Ecto neural progenitor cell (in vitro differentiated cells): Measurements from ENCODE around the gene ZNF184.
"Not testable (repeated sequence)": the region's sequence is repeated elsewhere in the genome, so short reads cannot be mapped to it uniquely, and the experiment has no call there.

ENCODE experiments used
- DNase-seq: peaks from one replicate; pipeline ENCODE4 v3.0.0-alpha.2; 2018; ENCODE audit warnings: low spot score

ZNF184 gene

DNA sequence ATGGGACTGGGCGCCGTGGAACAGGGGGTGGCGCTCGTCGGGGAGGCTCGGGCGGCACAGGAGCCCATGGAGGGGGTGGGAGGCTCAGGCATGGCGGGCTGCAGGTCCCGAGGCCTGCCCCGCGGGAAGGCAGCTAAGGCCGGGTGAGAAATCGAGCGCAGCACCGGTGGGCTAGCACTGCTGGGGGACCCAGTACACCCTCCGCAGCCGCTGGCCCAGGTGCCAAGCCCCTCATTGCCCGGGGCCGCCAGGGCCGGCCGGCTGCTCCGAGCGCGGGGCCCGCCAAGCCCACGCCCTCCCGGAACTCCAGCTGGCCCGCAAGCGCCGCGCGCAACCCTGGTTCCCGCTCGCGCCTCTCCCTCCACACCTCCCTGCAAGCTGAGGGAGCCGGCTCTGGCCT is 48.1 kb downstream of the ZNF184 start:
- not testable (repeated sequence) for DNase-seq

DNA sequence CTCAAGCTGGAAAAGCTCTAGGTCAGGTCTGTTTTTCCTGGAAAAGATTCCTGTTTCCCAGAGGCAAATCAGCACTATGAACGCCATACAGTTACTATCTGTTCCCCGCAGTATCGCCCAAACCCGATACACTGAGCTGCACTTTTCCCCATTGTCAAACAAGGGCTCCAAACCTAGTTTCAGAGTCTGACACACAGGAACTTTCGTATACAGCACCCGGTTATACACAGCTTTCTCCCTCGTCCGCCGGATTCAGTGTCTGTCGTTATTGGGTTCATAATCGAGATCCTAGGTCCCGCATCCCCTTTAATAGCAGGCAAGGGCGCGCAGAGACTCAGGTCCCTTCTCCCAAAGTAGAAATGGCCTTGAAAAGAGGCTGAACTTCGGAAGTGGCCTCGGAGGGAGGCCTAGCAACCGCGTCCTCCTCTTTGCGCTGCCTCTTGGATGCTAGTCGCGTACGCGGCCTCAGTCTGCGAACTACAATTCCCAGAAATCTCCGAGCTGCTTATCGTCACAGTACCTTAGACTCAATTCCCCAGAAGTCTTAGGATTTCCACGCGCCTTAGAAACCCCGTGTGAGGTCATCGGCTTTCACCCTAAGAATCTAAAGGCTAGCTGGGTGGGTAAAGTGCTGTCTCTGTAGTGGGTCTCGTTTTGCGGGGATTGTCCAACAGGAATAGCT is 50.1 kb downstream of the ZNF184 start:
- DNase-seq, result no peak

DNA sequence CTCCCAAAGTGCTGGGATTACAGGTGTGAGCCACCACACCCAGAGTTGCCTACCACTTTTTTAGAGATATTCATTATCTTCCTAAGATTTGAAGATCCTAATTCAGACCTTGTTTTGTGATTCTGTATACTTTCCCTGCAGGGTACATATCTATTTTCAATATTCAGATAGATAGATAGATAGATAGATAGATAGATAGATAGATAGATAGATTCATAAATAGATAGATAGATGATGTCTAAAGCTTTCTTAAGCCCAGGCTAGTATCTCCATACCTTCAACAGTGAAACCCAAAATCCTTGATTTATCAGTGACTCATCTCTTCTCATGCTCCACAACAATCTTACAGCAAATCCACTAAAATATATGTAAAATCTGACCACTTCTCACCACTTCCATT is 53.5 kb downstream of the ZNF184 start:
- no peak for DNase-seq

DNA sequence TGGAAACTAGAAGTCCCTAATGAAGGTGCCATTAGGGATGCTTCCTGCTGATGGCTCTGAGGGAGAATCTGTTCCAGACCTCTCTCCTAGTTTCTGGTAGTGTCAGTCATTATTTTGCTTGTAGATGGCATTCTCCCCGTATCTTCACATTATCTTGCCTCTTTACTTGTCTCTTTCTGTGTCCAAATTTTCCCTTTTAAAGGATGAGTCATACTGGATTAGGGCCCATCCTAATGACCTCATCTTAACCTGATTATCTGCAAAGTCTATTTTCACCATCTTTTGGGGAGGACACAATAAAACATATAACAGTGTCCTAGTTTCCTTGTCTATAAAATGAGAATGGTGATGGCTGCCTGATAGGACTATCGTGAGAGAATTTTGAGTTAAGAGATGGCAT is 57.0 kb downstream of the ZNF184 start:
- DNase-seq, result no peak

DNA sequence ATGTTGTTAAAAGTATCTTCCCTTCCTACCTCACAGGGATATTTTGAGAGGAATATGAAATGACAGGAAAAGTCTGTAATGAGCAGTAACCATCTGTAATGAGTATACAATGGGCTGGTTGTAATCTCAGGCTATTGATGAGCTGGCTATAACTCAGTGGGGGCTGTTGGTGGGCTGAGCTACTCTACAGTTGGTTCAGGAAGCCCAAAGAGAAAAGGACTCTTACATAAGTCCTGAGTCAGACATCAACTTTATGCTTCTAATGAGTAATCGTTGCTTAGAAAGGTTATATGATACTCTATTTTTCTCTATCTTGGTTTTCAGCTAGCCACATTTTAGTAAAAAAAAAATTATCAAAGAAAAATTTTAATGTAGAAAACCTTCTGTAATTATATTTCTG is 57.9 kb downstream of the ZNF184 start:
- no peak for DNase-seq

DNA sequence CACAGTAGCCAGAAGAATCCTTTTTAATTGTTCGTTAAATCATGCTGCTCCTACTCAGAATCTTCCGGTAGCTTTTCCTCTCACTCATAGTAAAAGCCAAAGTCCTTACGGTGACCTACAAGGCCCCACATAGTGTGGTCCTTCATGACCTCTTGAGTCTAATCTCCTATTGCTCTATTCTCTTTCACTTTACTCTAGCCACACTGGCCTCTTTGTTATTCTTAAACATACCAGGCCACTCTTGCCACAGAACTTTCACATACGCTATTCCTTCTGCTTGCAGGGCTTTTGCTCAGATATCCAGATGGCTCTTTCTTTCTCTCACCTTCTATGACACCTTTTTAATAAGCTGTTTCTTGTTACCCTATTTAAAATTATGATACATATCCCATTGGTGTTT is 58.6 kb downstream of the ZNF184 start:
- no peak for DNase-seq

DNA sequence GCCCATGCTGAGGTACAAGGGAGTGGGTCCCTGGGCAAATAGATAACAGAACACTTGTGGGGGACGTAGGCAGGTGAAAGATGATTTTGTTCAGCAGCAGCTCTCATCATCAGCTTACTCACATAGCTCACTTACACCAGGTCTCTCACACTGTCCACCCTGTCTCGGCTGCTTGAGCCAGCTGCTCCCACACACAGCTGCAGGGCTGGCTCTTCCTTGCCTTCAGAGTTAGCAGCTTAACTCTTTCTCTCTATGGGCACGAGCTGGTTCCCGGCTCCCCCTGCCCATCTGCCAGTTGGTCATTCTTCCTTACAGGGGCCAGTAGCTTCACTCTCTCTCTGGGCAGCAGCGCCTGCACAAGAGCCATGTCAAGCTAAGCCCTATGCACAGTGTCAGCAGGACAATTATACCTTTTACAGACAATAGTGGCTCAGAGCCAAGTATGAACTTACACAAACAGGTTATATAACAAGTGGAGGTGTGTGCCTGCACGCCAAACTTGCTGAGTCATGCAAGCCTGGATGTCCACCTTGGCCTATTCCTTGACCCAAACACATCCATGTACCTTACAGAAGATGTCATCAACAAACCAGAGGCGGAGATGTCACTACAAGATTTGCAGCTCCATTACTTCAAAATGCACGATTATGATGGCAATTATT is 65.6 kb downstream of the ZNF184 start:
- no peak for DNase-seq

DNA sequence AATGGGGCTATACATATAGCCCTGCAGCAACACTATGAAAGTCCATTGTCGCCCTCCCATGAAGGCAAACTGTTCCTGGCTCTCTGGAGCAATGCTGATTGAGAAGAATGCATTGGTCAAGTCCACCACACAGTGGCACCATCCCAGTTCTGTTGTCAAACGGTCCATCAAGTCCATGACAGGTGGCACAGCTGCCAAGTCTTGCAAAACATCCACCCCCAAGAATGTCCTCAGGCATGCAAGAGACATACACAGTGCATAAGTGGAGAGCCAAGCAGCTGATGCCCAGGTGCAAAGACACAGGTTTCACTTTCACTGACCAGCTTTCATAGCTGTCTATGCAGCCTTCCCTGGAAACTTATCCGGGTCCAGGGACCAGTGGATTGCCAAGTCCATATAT is 66.8 kb downstream of the ZNF184 start:
- DNase-seq, result no peak

DNA sequence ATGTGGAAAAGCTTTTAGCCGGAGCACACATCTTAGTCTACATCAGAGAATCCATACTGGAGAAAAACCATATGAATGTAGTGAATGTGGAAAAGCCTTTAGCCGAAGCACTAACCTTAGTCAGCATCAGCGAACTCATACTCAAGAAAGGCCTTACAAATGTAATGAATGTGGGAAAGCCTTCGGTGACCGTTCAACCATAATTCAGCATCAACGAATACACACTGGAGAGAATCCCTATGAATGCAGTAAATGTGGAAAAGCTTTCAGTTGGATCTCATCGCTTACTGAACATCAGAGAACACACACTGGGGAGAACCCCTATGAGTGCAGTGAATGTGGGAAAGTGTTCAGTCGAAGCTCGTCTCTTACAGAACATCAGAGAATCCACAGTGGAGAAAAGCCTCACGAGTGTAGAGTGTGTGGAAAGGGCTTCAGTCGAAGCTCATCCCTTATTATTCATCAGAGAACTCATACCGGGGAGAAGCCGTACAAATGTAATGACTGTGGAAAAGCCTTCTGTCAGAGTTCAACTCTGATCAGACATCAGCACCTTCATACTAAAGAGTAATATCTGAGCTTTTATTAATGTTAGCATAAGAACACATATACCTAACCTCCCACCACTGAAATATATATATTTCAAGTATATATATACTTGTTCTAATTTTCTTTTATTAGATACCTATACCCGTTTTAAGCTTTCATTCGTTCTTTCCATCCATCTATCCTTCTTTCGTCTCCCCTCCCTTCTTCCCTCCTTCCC is 71.8 kb downstream of the ZNF184 start:
- DNase-seq, result no peak
